MCF 10A (cell line): ENCODE measurements around the gene XAF1. TPM values are rescaled to one million over a fixed set of nuclear protein-coding genes. Genes with fewer than 3 reads are reported as not detected.

Experiments used
- BruUV-seq: library from RNA; stranded (reverse); fragments of 400-500 nt; replicated peaks from 2 replicates; lab custom pipeline; 2021; lab: Mats Ljungman, UMichigan
- CTCF ChIA-PET: fragments of 300-600 bp; sonication (Branson Sonifier 250); formaldehyde crosslinking; extraction: SDS; loops from one replicate; lab custom pipeline; 2021; ENCODE audit warnings: antibody characterized with exemption, inconsistent platforms; lab: Yijun Ruan, JAX
- POLR2A ChIA-PET: fragments of 300-600, 350-650 bp; sonication (Branson Sonifier 250); formaldehyde crosslinking; extraction: SDS; loops from one replicate; lab custom pipeline; 2020; ENCODE audit warnings: antibody characterized with exemption, inconsistent platforms; lab: Yijun Ruan, JAX
- DNase-seq: peaks from one replicate; pipeline ENCODE4 v3.0.0-alpha.2; 2018; ENCODE audit not compliant: unreplicated experiment
- H3K27ac Mint-ChIP-seq: one replicate; pipeline ENCODE4 v1.8.0; 2022; ENCODE audit warnings: mild to moderate bottlenecking, low read depth, mixed read lengths; ENCODE audit not compliant: unreplicated experiment
- H3K27me3 Mint-ChIP-seq: one replicate; pipeline ENCODE4 v1.8.0; 2022; ENCODE audit warnings: mixed read lengths; ENCODE audit not compliant: insufficient read depth, unreplicated experiment
- H3K36me3 Mint-ChIP-seq: one replicate; pipeline ENCODE4 v1.8.0; 2022; ENCODE audit warnings: mild to moderate bottlenecking, moderate library complexity, mixed read lengths; ENCODE audit not compliant: insufficient read depth, unreplicated experiment
- H3K4me1 Mint-ChIP-seq: one replicate; pipeline ENCODE4 v1.8.0; 2022; ENCODE audit warnings: mixed read lengths; ENCODE audit not compliant: insufficient read depth, unreplicated experiment
- H3K4me3 Mint-ChIP-seq: one replicate; pipeline ENCODE4 v1.8.0; 2022; ENCODE audit warnings: mild to moderate bottlenecking, moderate library complexity, mixed read lengths; ENCODE audit not compliant: unreplicated experiment
- H3K9me3 Mint-ChIP-seq: one replicate; pipeline ENCODE4 v1.8.0; 2022; ENCODE audit warnings: mixed read lengths; ENCODE audit not compliant: unreplicated experiment
- intact Hi-C: fragments of 100-400 bp; cut with micrococcal nuclease; formaldehyde crosslinking; loops from 2 replicates; pipeline ENCODE4 v1.14.1; 2022
- total RNA-seq: library from RNA; stranded (reverse); gene quantifications from 2 replicates; pipeline ENCODE4 v1.2.3, GENCODE V29; 2022
- TF ChIP-seq, protein P1 (sequence below): fragments of 200-600 bp; IDR thresholded peaks from one replicate; pipeline ENCODE4 v1.8.0; 2022; ENCODE audit warnings: antibody characterized with exemption, mild to moderate bottlenecking; ENCODE audit not compliant: unreplicated experiment

XAF1 gene
- total RNA-seq, 1 experiment from 2014 or later = not detected

DNA sequence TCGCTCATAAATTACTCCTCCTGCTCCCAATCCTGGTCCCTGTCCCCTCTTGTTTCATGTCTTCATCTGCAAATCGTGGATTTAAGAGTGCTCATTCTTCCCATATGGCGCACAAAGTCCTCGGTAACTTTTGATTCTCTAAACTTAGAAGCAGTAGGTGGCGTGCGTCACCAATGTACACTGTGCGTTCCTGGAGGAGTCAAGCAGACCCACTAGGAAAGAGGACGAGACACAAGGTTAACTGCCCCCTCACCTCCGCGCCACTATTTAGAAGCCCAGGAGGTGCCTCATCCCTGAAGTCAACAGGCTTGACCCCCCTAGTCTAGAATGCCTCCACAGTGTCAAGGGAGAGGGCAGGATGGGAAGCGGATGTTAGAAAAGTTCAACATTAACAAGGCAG, 45.5 kb upstream of the XAF1 start:
- no peak for DNase-seq
- H3K4me3 Mint-ChIP-seq = no peak overlapping the region
- TF ChIP-seq, protein P1, sequence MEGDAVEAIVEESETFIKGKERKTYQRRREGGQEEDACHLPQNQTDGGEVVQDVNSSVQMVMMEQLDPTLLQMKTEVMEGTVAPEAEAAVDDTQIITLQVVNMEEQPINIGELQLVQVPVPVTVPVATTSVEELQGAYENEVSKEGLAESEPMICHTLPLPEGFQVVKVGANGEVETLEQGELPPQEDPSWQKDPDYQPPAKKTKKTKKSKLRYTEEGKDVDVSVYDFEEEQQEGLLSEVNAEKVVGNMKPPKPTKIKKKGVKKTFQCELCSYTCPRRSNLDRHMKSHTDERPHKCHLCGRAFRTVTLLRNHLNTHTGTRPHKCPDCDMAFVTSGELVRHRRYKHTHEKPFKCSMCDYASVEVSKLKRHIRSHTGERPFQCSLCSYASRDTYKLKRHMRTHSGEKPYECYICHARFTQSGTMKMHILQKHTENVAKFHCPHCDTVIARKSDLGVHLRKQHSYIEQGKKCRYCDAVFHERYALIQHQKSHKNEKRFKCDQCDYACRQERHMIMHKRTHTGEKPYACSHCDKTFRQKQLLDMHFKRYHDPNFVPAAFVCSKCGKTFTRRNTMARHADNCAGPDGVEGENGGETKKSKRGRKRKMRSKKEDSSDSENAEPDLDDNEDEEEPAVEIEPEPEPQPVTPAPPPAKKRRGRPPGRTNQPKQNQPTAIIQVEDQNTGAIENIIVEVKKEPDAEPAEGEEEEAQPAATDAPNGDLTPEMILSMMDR = no peak
- H3K27ac Mint-ChIP-seq = no peak overlapping the region
- H3K4me1 Mint-ChIP-seq = peaks cover 20% of the 10 kb centered on the region
- no peaks in the 10 kb centered on the region for H3K27me3 Mint-ChIP-seq
- POLR2A ChIA-PET = no interaction called here
- peaks cover 7% of the 10 kb centered on the region for H3K9me3 Mint-ChIP-seq
- BruUV-seq = no TSS peak
- H3K36me3 Mint-ChIP-seq = peaks cover under 1% of the 10 kb centered on the region
- CTCF ChIA-PET = no interaction called here
- intact Hi-C loops = no loop called here

GRCh38 chr17:6711081-6711674, 44.7 kb upstream of the XAF1 start:
- H3K4me3 Mint-ChIP-seq = no peak overlapping the region
- DNase-seq = peak; percentile 80
- H3K4me1 Mint-ChIP-seq = peaks cover 20% of the 10 kb centered on the region
- CTCF ChIA-PET = interaction anchor here (0.6 kb wide), 1 partner anchor 273 kb away, joined by 3 read pairs; no protein-coding TSS in a partner anchor
- POLR2A ChIA-PET = interaction anchor here (1.2 kb wide), 1 partner anchor 78 kb away, joined by 3 read pairs; no protein-coding TSS in a partner anchor
- TF ChIP-seq, protein P1 = no peak
- peaks cover 7% of the 10 kb centered on the region for H3K9me3 Mint-ChIP-seq
- H3K36me3 Mint-ChIP-seq = no peaks in the 10 kb centered on the region
- H3K27me3 Mint-ChIP-seq = no peaks in the 10 kb centered on the region
- BruUV-seq = no TSS peak
- intact Hi-C loops = no loop called here
- H3K27ac Mint-ChIP-seq = no peak overlapping the region

- TF ChIP-seq, protein P1 = no peak
- Mint-ChIP-seq H3K36me3 (no peaks in the 10 kb centered on the region), H3K27me3 (no peaks in the 10 kb centered on the region), H3K4me1 (peaks cover 20% of the 10 kb centered on the region), H3K9me3 (peaks cover 7% of the 10 kb centered on the region), H3K27ac (no peak overlapping the region), H3K4me3 (no peak overlapping the region)
- intact Hi-C loops = no loop called here
- BruUV-seq = no TSS peak
- no peak for DNase-seq
- POLR2A ChIA-PET = interaction anchor here (0.8 to 1.2 kb wide), 2 partner anchors 78 to 916 kb away, joined by 3 read pairs; partner anchors contain the start of gene SAT2
- CTCF ChIA-PET = interaction anchor here (0.5 kb wide), 1 partner anchor 157 kb away, joined by 3 read pairs; no protein-coding TSS in a partner anchor
Measured at GRCh38 chr17:6711681-6712057, 44.2 kb upstream of the XAF1 start.

DNA sequence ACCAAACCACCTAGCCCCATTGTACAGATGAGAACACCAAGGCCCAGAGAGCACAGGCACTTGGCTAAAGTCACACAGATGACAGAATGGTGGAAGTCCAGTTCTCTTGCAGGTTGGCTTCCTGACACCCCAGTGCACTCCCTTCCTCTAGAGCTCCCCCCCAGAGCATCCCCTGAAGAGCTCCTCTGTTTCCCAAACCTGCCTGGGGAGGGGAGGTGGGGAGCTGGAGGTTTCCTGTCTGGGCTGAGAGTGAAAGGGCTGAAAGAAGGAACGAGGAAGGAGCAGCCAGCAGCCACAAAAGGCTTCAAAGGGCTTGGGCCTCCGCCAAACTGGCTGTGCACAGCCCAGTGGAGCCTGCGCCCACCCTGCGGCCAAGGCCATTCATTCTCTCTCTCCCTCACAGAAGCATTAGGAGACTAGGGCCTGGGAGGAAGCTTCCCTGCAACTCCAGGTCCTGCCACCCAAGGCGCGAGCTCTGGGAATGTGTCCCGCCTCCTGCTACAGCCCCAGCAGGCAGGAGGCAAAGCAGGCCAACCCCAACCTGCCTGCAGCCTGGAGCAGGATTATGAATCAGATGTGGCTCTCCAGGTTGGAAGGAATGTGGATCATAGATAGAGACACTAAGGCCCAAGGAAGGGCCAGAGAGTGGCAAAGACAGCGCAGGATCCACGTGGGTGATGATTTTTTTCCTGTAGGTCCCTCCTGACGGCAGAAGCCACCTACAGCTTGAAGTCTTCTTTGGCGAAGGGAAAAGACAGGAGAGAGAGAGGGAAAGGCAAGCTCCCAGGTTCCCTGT, 43.6 kb upstream of the XAF1 start:
- Mint-ChIP-seq H3K9me3 (peaks cover 7% of the 10 kb centered on the region), H3K4me1 (peaks cover 20% of the 10 kb centered on the region), H3K27ac (no peak overlapping the region), H3K36me3 (no peaks in the 10 kb centered on the region), H3K27me3 (no peaks in the 10 kb centered on the region), H3K4me3 (no peak overlapping the region)
- ChIA-PET POLR2A (interaction anchor here (0.7 to 1.2 kb wide), 4 partner anchors 18 to 916 kb away, joined by 3 to 4 read pairs (median 3); partner anchors contain the start of gene SAT2), CTCF (interaction anchor here (0.5 to 0.6 kb wide), 3 partner anchors 112 to 198 kb away, joined by 3 to 4 read pairs (median 3); no protein-coding TSS in a partner anchor)
- intact Hi-C loops = no loop called here
- DNase-seq = peak; percentile 28
- no TSS peak for BruUV-seq
- TF ChIP-seq, protein P1 = no peak
